ENCODE data around the gene PCK1.

The PCK1 gene

GRCh38 chr20:57577679-57578475 is 17.0 kb downstream of the PCK1 start:
- DNase-seq: no peak

- DNase-seq: no peak
Measured at GRCh38 chr20:57578476-57579165, 17.7 kb downstream of the PCK1 start.

GRCh38 chr20:57579331-57579897 is 18.5 kb downstream of the PCK1 start:
- DNase-seq: no peak

GRCh38 chr20:57579898-57580447 is 19.1 kb downstream of the PCK1 start:
- no peak for DNase-seq

GRCh38 chr20:57580478-57581201 is 19.7 kb downstream of the PCK1 start:
- no peak for DNase-seq

GRCh38 chr20:57581202-57582028 is 20.5 kb downstream of the PCK1 start:
- DNase-seq: no peak

GRCh38 chr20:57582029-57582378 is 21.1 kb downstream of the PCK1 start:
- no peak for DNase-seq

GRCh38 chr20:57582432-57583288 is 21.8 kb downstream of the PCK1 start:
- no peak for DNase-seq

- no peak for DNase-seq
Measured at GRCh38 chr20:57583289-57584257, 22.7 kb downstream of the PCK1 start.

GRCh38 chr20:57584768-57585461 is 24.0 kb downstream of the PCK1 start:
- no peak for DNase-seq

GRCh38 chr20:57585466-57586213 is 24.7 kb downstream of the PCK1 start:
- DNase-seq: no peak

- no peak for DNase-seq
Measured at GRCh38 chr20:57586370-57586793, 25.5 kb downstream of the PCK1 start.

- DNase-seq: no peak
Measured at GRCh38 chr20:57586943-57587277, 26.0 kb downstream of the PCK1 start.

- DNase-seq: no peak
Measured at GRCh38 chr20:57587278-57587988, 26.5 kb downstream of the PCK1 start.

- no peak for DNase-seq
Measured at GRCh38 chr20:57587989-57588377, 27.1 kb downstream of the PCK1 start.

- no peak for DNase-seq
Measured at GRCh38 chr20:57588596-57588995, 27.7 kb downstream of the PCK1 start.

GRCh38 chr20:57589123-57589727 is 28.3 kb downstream of the PCK1 start:
- no peak for DNase-seq
